CD14-positive monocyte (primary cell): ENCODE measurements around the gene TMIGD1. TPM values are rescaled to one million over a fixed set of nuclear protein-coding genes. Genes with fewer than 3 reads are reported as not detected.
A peak's percentile ranks its signal among the peaks of the same experiment; 100 is the strongest.

Source experiments
- DNase-seq, 3 donors: peaks; one replicate each; pipeline ENCODE4 v3.0.0-alpha.2; 2011 to 2022
- H2AFZ ChIP-seq: 2 replicates; pipeline ENCODE4 v1.6.0; 2012; ENCODE audit warnings: mild to moderate bottlenecking, low read depth, low read length, inconsistent platforms; ENCODE audit not compliant: insufficient read depth, poor library complexity, severe bottlenecking
- H3K27ac ChIP-seq, 2 donors: 1 replicate in 1 of 2; 2 replicates in 1 of 2; pipeline ENCODE4 v1.5.1; 2012 to 2013; ENCODE audit warnings: low read length in 2 of 2, control low read depth in 1 of 2, inconsistent platforms in 1 of 2, low read depth in 1 of 2, mild to moderate bottlenecking in 1 of 2
- H3K27me3 ChIP-seq, 2 donors: one replicate each; pipeline versions ENCODE4 v1.6.0 to v1.6.1; 2011 to 2013; ENCODE audit warnings: low read length in 2 of 2; ENCODE audit not compliant: control insufficient read depth in 2 of 2, insufficient read depth in 2 of 2
- H3K36me3 ChIP-seq, 2 donors: replicated peaks in 1 of 2; 1 replicate in 1 of 2; 2 replicates in 1 of 2; pipeline versions ENCODE4 v1.5.1 to v1.6.1; 2012 to 2013; ENCODE audit warnings: low read length in 2 of 2, control low read depth in 1 of 2, inconsistent platforms in 1 of 2, mild to moderate bottlenecking in 1 of 2; ENCODE audit not compliant: insufficient read depth in 2 of 2, control insufficient read depth in 1 of 2
- H3K4me1 ChIP-seq, 2 donors: 1 replicate in 1 of 2; 2 replicates in 1 of 2; pipeline versions ENCODE4 v1.5.1 to v1.6.1; 2012 to 2013; ENCODE audit warnings: low read length in 2 of 2, control low read depth in 1 of 2, inconsistent platforms in 1 of 2, mild to moderate bottlenecking in 1 of 2, moderate library complexity in 1 of 2; ENCODE audit not compliant: insufficient read depth in 2 of 2, control insufficient read depth in 1 of 2
- H3K4me2 ChIP-seq: replicated peaks from 2 replicates; pipeline ENCODE3; 2012; ENCODE audit warnings: low read length, moderate library complexity, mild to moderate bottlenecking; ENCODE audit not compliant: poor library complexity, severe bottlenecking; ENCODE audit errors: extremely low read depth
- H3K4me3 ChIP-seq, 3 experiments: fragments of 200-600 bp in 1 of 3; sonication (generic) in 1 of 3; replicated peaks in 1 of 3; 1 replicate in 2 of 3; 2 replicates in 1 of 3; pipeline ENCODE4 v1.5.1; 2011 to 2013; ENCODE audit warnings: low read length in 3 of 3, mild to moderate bottlenecking in 3 of 3, control low read depth in 2 of 3, low read depth in 2 of 3, inconsistent platforms in 1 of 3, moderate library complexity in 1 of 3
- H3K79me2 ChIP-seq: 2 replicates; pipeline ENCODE4 v1.6.0; 2012; ENCODE audit warnings: mild to moderate bottlenecking, control low read depth, inconsistent platforms, low read length, moderate library complexity; ENCODE audit not compliant: insufficient read depth
- H3K9ac ChIP-seq: 2 replicates; pipeline ENCODE4 v1.6.0; 2017; ENCODE audit warnings: low read length, mild to moderate bottlenecking; ENCODE audit not compliant: insufficient read depth, poor library complexity, severe bottlenecking
- H3K9me3 ChIP-seq, 2 donors: replicated peaks in 1 of 2; 1 replicate in 1 of 2; 2 replicates in 1 of 2; pipeline versions ENCODE4 v1.5.1 to v1.6.1; 2012 to 2013; ENCODE audit warnings: low read length in 2 of 2, control low read depth in 1 of 2; ENCODE audit not compliant: control insufficient read depth in 1 of 2, insufficient read depth in 1 of 2
- H4K20me1 ChIP-seq: 2 replicates; pipeline ENCODE4 v1.6.0; 2012; ENCODE audit warnings: mild to moderate bottlenecking, low read length, control low read depth, moderate library complexity; ENCODE audit not compliant: insufficient read depth
- H3K27ac Mint-ChIP-seq, 7 donors: one replicate each; pipeline ENCODE4 v1.8.0; 2020; ENCODE audit warnings: mild to moderate bottlenecking in 7 of 7, mixed read lengths in 7 of 7, moderate library complexity in 6 of 7, inconsistent platforms in 2 of 7
- H3K27me3 Mint-ChIP-seq, 3 donors: one replicate each; pipeline ENCODE4 v1.8.0; 2021 to 2022; ENCODE audit warnings: low read depth in 3 of 3, mild to moderate bottlenecking in 3 of 3, mixed read lengths in 3 of 3, moderate library complexity in 3 of 3, inconsistent platforms in 1 of 3
- H3K36me3 Mint-ChIP-seq, 2 donors: one replicate each; pipeline ENCODE4 v1.8.0; 2020; ENCODE audit warnings: mixed read lengths in 2 of 2, inconsistent platforms in 1 of 2, mild to moderate bottlenecking in 1 of 2
- H3K4me1 Mint-ChIP-seq: one replicate; pipeline ENCODE4 v1.8.0; 2020; ENCODE audit warnings: mild to moderate bottlenecking, mixed read lengths
- H3K4me3 Mint-ChIP-seq, 2 donors: one replicate each; pipeline ENCODE4 v1.8.0; 2020; ENCODE audit warnings: mild to moderate bottlenecking in 2 of 2, mixed read lengths in 2 of 2, moderate library complexity in 1 of 2
- H3K9me3 Mint-ChIP-seq, 7 donors: one replicate each; pipeline ENCODE4 v1.8.0; 2020 to 2022; ENCODE audit warnings: mixed read lengths in 7 of 7, mild to moderate bottlenecking in 6 of 7, moderate library complexity in 6 of 7, inconsistent platforms in 2 of 7
- CTCF ChIP-seq: fragments of 200-600 bp; IDR thresholded peaks from one replicate; pipeline ENCODE4 v1.8.0; 2022; ENCODE audit warnings: antibody characterized with exemption, mild to moderate bottlenecking
- WGBS: methylation state at CpG from one replicate; pipeline ENCODE4 v1.1.5; 2013; ENCODE audit warnings: missing lambda C conversion rate; ENCODE audit not compliant: insufficient coverage; 5-methylcytosine and 5-hydroxymethylcytosine counted together
- intact Hi-C, 2 donors: fragments of 100-400 bp; cut with micrococcal nuclease; formaldehyde crosslinking; loops; one replicate each; pipeline versions ENCODE4 v1.15.0 to v1.15.1; 2023
- polyA plus RNA-seq, 3 donors: library from polyadenylated mRNA; depleted of rRNA in 1 of 3; unstranded in 2 of 3; stranded (reverse) in 1 of 3; fragments of 300-500 nt in 2 of 3; fragments of >200 nt in 1 of 3; fragmentation: Illumina TruSeq in 2 of 3; gene quantifications; 1 replicate in 2 of 3; 2 replicates in 1 of 3; pipeline ENCODE4 v1.2.3, GENCODE V29; 2012 to 2021

The TMIGD1 gene
- polyA plus RNA-seq, 3 donors: not detected

GRCh38 chr17:30332057-30332542 lies 1.8 kb downstream of the TMIGD1 start:
- H3K4me2 ChIP-seq: no peak overlapping the region
- H3K79me2 ChIP-seq: no peaks in the 10 kb centered on the region
- H3K36me3 ChIP-seq: no peaks in the 10 kb centered on the region
- no peaks in the 10 kb centered on the region for H3K27me3 ChIP-seq
- no peak overlapping the region for H3K27ac ChIP-seq
- Mint-ChIP-seq H3K27ac (peak overlapping the region in 1 of 7 donors; percentile 61), H3K27me3 (peaks cover 0 to 10% (median 5%) of the 10 kb centered on the region in 3 donors), H3K4me1 (peaks cover 16% of the 10 kb centered on the region), H3K36me3 (no peaks in the 10 kb centered on the region), H3K4me3 (no peak overlapping the region), H3K9me3 (no peaks in the 10 kb centered on the region)
- DNase-seq: peak in 2 of 3 donors; percentile 40 to 58
- intact Hi-C loops: loop anchor here in 1 of 2 donors (10.0 kb wide), 1 partner anchor 207 kb away; no protein-coding TSS in a partner anchor
- no peak overlapping the region for H3K4me3 ChIP-seq
- no peaks in the 10 kb centered on the region for H3K9me3 ChIP-seq
- peaks cover 5 to 7% of the 10 kb centered on the region in 2 donors for H3K4me1 ChIP-seq
- H3K9ac ChIP-seq: no peak overlapping the region
- H2AFZ ChIP-seq: peak overlapping the region; percentile 56
- H4K20me1 ChIP-seq: no peaks in the 10 kb centered on the region
- WGBS: no CpG with 5 or more reads among the region's 4 CpGs
- no peak for TF ChIP-seq CTCF

- Histone ChIP-seq H3K79me2 (no peaks in the 10 kb centered on the region), H3K4me1 (peaks cover 12 to 16% of the 10 kb centered on the region in 2 donors), H2AFZ (no peak overlapping the region), H3K27ac (no peak overlapping the region), H3K4me3 (no peak overlapping the region), H3K36me3 (no peaks in the 10 kb centered on the region), H4K20me1 (no peaks in the 10 kb centered on the region), H3K9me3 (no peaks in the 10 kb centered on the region), H3K4me2 (no peak overlapping the region), H3K9ac (no peak overlapping the region), H3K27me3 (no peaks in the 10 kb centered on the region)
- no peak for TF ChIP-seq CTCF
- peaks cover 3 to 7% (median 3%) of the 10 kb centered on the region in 3 donors for H3K27me3 Mint-ChIP-seq
- no peak overlapping the region for H3K4me3 Mint-ChIP-seq
- peaks cover 19% of the 10 kb centered on the region for H3K4me1 Mint-ChIP-seq
- no CpG with 5 or more reads among the region's 1 CpG for WGBS
- intact Hi-C loops: no loop called here
- H3K27ac Mint-ChIP-seq: no peak overlapping the region
- DNase-seq: no peak
- no peaks in the 10 kb centered on the region for H3K36me3 Mint-ChIP-seq
- no peaks in the 10 kb centered on the region for H3K9me3 Mint-ChIP-seq
These were observed 7.0 kb downstream of the TMIGD1 start for GRCh38 chr17:30326809-30327208.
